HUDEP-2 (cell line): ENCODE results near the gene HPCAL4.

Source experiments
- DNase-seq, 76 experiments: peaks; one replicate each; lab custom pipeline; 2025; ENCODE audit not compliant: unreplicated experiment in 76 of 76; lab: John Stamatoyannopoulos, UW

The HPCAL4 gene

GRCh38 chr1:39678889-39679288, 12.3 kb downstream of the HPCAL4 start:
- no peak for DNase-seq

DNA sequence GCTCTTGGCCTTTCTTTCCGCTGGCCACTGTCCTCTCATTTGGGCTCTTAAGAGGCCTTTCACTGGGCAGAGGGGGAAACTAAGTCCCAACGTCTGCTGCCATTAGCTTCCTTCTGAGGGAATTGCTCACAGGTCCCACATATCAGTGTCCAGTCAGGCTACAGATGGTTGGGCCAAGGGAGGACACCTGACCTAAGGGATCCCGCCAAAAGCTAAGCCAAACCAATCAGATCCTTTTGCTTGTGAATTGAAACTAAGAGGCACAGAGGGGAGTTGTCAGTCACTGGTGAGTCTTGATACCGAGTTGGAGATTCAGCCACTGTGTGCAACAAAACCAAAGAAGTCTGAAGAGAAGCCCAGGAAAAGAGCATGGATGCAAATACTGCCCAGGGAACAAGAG, 13.6 kb downstream of the HPCAL4 start:
- no peak for DNase-seq

DNA sequence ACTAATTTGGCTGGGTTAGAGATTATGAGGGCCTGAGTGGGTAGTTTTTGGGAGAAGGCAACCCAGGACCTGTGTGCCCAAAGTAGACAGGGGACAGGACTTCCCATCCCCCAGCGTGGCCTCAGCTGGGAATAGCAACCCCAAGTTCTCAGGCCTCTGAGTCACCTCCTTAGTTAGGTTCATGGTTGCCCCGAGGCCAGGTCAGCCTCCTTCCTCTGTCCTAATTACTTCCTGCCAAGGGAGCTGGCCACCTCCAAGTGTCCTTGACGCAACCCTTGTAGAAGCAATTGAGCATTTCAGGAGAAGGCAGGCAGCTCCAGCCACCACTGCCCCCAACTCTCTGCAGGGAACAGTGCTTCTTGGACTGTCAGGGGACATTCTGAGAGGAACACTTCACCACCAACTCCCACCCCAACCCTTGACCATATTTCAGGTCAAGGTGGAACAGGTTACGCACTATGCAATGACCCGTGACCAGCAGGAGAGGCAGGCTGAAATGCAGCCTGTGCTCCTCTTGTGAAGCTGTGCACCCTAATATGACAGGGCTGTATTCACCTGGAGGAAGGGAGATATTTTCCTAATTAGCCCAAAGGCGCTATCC, 14.2 kb downstream of the HPCAL4 start:
- DNase-seq: no peak

GRCh38 chr1:39675220-39675619, 16.0 kb downstream of the HPCAL4 start:
- no peak for DNase-seq

DNA sequence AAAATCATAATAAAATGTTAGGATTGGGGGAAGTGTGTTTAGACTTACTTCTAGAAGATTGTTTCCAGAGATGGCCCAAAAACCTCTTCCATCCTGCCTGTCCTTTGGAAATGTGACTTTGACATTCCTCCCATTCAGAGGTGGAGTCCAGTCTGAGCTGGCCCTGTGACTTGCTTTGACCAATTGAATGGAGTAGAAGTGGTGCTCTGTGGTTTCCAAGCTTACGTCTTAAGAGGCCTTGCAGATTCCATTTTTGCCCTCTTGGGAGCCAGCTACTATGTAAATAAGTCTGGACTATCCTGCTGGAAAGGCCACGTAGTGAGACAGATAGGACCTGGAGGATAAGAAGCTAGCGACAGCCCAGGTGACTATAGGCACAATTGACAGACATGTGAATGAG, 18.0 kb downstream of the HPCAL4 start:
- no peak for DNase-seq

GRCh38 chr1:39672551-39672947, 18.7 kb downstream of the HPCAL4 start:
- DNase-seq: peak in 22 of 76 experiments; percentile 2 to 30 (median 14)

DNA sequence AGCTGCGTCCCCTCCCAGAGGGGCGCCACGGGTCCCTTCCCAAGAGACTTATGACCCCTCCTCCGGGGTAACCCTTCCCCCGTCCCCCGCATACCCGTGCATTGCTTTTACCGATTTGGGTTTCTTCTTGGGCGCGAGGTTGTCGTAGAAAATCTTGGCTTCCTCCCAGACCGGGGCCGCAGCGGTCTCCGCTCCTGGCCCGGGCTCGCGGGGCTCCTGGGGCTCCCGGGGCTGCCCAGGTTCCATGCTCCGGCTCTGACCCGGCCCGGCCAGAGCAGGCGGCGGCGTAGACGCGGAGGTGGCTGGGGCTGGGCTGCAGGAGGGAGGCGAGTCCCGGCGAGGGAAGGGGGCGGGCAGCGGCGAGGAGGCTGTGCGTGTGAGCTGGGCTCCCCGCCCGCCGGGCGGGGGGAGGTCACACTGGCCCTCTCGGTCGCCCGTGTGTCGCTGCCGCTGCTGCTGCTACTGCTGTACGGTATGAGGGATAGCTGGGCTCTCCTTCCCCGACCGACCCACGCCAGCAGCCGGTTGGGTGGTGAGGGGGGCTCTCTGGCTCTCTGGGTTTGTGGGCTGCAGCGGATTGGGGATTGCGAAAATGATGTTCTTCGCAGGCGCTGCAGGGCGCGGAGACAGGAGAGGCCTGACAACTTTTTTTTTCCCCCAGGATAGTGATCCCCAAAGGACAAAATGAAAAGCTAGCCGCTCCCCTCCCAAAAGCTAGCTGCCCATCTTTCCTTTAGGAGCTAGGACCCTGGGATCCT, 19.3 kb downstream of the HPCAL4 start, which contains the start of gene NT5C1A:
Gene NT5C1A, minus strand, starts transcription at position 315 of the 758 bp plus-strand sequence. Its CDS starts 69 bp downstream, at position 246.
- no peak for DNase-seq

DNA sequence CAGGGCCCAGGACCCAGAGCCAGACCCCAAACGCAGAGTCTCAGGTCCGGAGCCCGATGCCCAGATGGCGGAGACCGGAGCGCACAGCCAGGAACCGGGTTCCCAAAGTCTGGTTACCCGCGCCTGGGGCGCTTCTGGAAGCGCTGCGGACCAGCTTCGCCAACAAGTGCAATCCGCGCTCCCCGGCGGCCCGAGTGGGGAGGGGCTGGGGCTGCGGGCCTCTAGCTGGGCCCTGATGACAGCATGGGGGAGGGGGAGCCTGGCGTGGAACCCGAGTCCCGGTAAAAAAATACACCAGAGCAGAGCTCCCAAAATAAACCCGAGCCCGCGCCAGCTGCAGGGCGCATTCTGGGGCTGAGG, 19.8 kb downstream of the HPCAL4 start:
- DNase-seq: no peak

DNA sequence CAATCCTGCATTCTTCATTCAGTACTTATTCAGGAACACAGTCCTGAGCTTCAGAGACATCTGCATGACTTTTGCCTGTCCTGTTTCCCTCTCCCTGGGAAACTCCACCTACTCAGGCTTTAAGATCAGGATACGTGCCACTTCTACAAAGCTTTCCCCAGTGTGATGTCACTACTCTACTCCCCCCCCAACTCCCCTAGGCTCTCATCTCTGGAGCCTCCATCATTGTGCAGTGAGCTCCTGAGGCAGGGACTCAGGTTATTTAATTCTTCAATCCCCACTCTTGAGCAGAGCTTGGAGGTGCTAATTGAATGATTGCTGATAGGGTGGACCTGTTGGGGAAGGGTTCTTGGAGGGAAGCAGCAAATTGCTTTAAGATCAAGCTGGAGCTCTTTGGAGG, 20.5 kb downstream of the HPCAL4 start:
- DNase-seq: no peak

DNA sequence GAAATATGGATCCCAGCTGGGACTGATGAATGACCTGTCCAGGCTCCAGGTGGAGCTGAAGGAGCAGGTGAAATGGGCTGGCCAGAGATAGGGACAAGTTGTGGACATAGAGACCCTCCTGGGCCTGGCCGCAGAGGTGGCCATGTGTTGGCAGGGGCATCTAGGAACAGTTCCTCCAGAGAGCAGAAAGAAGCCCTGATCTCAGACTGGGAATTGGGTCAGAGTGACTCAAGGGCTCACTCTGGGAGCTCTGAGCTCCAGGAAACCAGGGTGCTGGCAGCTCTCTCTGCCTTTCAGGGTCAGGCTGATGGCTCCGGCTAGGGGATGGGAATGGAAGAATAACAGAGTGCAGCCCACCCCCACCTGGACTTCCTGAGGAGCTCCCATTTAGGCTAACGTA, 22.3 kb downstream of the HPCAL4 start:
- DNase-seq: no peak

GRCh38 chr1:39668111-39668510, 23.1 kb downstream of the HPCAL4 start:
- DNase-seq: no peak

GRCh38 chr1:39666772-39667171, 24.5 kb downstream of the HPCAL4 start:
- DNase-seq: no peak

DNA sequence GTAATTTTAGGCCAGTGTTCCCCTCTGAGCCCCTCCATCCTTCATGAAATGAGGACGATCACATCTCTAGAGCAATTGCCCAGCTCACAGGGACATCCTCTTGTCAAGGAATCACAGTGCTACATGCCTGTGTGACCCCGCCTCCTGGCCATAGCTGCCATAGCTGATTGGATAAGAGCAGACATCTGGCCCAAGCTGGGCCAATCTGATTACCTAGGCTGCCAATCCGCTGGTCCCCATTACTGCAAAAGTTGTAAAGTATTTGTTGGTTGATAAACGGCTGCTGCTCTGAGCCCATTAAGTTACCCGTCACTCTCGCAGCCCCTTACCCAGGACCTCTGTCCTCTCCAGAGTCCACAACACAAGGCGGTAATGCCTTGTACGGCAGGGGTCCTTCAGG, 27.7 kb downstream of the HPCAL4 start:
- DNase-seq: no peak

- no peak for DNase-seq
Observed at GRCh38 chr1:39662861-39663260, 28.4 kb downstream of the HPCAL4 start.

- DNase-seq: no peak
Observed at GRCh38 chr1:39659538-39659937, 31.7 kb downstream of the HPCAL4 start.

- DNase-seq: no peak
Observed at GRCh38 chr1:39659110-39659509, 32.1 kb downstream of the HPCAL4 start.

DNA sequence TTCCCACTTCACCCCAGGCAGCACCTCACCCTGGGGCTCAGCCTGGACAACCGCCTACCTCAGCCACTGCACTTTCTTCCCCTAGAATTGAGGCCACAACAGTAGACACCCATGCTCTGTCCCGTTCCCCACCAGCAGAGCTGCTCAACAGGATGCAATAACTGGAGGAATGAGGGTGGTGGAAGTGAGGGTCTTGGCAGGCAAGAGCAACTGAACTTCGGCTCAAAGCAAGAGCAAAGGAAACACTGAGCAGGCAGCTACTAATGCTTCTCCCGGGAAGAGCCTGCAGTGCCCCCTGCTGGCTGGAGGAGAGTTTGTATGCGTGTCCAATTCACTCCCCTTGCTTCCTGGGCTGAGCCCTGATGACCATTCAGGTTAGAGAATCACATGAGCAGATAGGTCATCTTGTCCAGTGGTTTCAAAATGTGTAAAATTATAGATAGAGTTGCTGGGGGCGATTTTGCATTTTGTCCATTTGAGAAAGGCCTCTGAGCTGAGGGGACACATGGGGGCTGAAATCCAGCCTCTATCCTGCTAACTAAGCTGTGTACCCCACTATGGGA, 33.2 kb downstream of the HPCAL4 start:
- DNase-seq: peak in 62 of 76 experiments; percentile 1 to 72 (median 44)

DNA sequence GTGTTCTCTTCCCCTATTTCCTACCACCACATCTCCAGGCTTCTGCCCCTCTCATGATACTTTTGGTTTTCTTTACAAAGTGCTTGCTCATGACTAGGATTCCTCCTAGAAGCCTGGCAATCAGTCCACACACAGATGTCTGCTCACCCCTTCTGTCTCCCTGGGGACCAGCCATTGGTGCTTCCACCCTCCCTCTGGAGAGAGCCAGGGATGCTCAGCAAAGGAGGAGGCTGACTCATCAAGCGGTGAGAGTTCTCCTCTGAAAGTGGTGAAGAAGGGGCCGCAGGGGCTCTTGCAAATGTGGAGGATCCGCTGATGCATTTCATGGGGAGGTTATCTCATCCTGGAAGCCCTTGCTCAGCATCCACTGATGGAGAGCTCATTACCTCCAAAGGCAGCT, 33.8 kb downstream of the HPCAL4 start:
- no peak for DNase-seq

DNA sequence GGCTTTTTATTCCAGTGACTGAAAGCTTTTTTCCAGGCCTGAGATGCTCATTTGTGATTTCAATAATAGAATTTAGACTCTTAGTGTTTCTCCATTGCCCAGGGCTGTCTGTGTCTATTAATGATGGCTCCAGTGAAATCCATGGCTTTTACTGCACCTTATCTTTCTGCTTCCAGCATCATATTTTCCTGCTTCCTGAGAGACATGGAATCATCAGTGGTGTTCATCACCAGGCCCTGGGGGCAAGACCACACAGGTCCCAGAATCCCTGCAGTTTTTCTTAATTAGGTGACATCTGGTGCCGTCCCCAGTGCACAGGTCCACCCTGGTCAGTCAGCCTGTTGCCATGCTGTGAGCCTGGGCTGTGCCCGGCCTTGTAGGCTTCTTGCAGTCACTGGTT, 34.8 kb downstream of the HPCAL4 start:
- DNase-seq: no peak

DNA sequence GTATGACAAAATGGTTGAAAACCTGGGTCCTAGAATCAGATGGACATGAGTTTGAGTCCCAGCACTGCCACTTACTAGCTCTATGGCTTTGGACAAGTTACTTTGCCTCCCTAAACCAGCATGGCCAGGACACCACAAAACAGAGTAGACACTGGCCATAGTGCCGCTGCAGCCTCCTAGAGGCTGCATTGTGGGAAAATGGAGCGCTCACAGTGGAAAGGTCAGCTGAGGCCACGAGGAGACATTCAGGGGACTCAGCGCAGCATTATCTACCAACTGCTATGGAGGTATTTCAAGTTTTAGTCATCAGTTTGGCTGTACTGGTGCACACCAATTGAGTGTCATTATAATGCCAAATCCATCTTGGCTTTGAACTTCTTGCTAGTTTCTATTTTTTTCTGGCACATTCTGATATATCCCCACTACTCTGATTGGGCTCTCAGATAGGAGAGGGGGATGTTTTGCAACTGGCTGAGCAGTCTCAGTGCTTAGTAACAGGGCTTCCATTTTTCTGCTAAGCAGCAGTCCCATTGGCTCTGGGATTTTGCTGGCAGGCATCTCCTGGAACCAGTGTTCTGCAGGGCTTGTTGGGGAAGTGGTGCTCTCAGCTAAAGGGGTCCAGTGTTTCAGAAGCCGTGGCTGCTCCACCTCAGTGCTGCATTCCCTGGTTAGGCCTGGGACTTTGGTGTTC, 35.5 kb downstream of the HPCAL4 start:
- DNase-seq: peak in 10 of 76 experiments; percentile 6 to 58 (median 34)

- no peak for DNase-seq
Observed at GRCh38 chr1:39654291-39654690, 36.9 kb downstream of the HPCAL4 start.
